ENCODE measurements around the gene MRPL28. TPM values are rescaled to one million over a fixed set of nuclear protein-coding genes. Genes with fewer than 3 reads are reported as not detected.

The MRPL28 gene
- total RNA-seq, 4 donors from 2014 or later = 45.1 to 79.5 (median 65.3) TPM

DNA sequence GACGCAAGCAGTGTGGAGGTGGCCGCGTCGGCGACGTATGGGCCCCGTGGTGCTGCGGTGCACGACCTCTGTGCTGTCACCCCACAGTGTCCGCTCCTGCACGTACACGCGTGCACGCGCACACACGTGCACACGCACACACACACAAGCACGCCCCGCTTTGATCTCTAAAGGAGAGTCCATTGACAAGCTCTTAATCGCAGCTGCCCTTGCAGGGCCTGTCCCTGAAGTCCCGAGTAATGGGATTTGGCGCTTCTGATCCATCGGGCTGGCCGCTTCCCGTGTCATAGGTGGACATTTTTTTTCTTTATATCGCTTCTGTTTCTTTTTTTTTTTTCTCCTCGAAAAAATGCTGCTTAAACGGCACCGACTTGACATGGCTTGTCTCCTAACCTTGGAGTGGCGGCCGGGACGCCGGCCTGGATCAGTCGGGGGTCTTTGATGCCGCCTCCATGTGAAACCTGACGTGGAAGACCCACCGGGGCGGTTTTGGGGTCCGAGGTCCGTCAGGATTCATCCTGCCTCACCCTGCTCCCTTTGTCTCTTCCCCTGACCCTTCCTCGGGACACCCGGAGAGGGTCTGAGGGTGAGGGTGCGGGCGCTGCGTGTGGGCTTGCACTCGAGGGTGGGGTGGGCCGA lies 9.5 kb downstream of the MRPL28 start:
- WGBS, 2 donors = 91 to 93% methylated on average over 42 to 47 of the region's 47 CpGs
- H3K36me3 ChIP-seq = no peaks in the 10 kb centered on the region
- no peak for DNase-seq (ENCODE audit: low spot score in 2 of 2)
- peaks cover 0 to 23% of the 10 kb centered on the region in 2 donors for H3K27me3 ChIP-seq
- TF ChIP-seq EP300 (IDR thresholded peaks at IDR 0.05) = no peak
- TF ChIP-seq CTCF (IDR thresholded peaks at IDR 0.05) = no peak
- TF ChIP-seq POLR2A (IDR thresholded peaks at IDR 0.05) = no peak
- peaks cover 0 to 3% (median 2%) of the 10 kb centered on the region in 4 donors for H3K4me1 ChIP-seq
- H3K9me3 ChIP-seq = no peaks in the 10 kb centered on the region
- no peak overlapping the region for H3K4me3 ChIP-seq
- H3K27ac ChIP-seq = no peak overlapping the region

DNA sequence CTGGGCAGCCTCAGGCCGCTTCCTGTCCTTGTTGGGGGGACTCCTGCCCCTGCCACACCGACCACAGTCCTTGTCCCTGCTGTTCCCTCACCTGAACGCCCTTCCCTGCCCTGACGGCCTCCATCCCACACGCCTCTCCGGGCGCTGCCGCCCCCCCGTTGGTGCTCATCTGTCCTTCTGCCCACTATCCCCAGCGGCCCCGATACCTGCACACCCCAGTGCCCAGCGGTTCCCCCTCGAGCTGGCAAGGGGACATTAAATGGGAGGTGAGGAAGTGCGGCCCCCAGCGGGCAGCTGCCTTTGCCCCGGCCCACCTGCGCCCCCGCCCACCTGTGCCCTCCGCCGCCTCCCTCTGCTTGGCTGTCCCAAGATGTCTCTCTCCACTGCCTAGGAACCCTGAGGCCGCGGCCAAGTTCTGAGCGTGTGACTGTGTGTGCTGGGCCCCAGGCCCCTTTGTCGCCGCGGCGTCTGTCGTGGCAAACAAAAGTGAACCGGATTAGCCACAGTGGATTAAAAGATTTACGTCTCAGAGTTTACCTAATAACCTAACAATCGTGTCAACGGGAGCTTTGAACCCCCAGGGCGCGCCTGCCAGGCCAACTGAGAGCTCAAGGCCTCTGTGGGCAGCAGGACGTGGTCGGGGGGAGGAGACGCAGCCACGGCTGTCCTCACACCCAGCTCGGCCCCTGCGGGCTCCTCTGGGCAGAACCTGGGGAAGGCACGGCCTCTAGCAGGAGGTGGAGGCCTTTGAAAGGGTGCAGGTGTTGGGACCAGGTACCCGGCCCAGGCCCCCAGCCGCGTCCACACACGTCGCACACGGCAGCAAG lies 10.3 kb downstream of the MRPL28 start:
- Histone ChIP-seq H3K36me3 (no peaks in the 10 kb centered on the region), H3K4me1 (peaks cover 0 to 3% (median 2%) of the 10 kb centered on the region in 4 donors), H3K4me3 (no peak overlapping the region), H3K9me3 (no peaks in the 10 kb centered on the region), H3K27me3 (peaks cover 0 to 23% of the 10 kb centered on the region in 2 donors), H3K27ac (no peak overlapping the region)
- TF ChIP-seq CTCF (IDR thresholded peaks at IDR 0.05) (no peak), POLR2A (IDR thresholded peaks at IDR 0.05) (no peak), EP300 (IDR thresholded peaks at IDR 0.05) (no peak)
- WGBS, 2 donors = 87 to 90% methylated on average over 46 to 47 of the region's 47 CpGs
- DNase-seq (ENCODE audit: low spot score in 2 of 2) = no peak

DNA sequence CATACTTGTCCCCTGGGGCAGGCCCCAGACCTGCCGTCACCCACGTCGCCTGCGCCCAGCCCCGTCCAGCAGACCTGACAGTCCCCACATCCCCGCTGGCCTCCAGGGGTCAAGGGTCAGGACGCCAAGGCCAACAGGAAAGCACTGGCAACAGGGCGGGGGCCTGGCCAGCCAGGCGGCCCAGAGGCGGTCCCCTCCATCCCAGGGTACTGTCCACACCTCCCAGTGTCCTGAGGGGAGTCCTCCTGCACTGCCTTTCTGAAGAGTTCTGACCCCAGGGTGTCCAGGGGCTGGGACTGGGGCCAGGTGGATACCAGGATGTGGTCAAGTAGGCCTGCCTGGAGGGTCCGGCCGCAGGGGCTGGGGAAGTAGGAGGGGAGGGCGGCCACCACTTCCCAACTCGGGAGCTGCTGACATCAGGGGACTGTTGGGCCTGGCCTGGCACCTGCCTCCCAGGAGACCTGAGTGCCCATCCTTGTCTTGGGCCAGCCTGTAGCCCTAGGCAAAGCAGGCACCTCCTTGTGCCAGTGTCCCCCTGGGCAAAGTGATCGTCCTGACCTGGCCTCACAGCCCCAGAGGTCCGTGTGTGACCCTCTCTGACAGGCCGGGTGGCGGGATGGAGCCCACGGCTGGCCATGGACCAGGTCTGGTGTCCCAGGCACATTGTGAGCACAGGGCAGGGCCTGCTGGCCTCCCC lies 11.1 kb downstream of the MRPL28 start:
- 60 to 62% methylated on average over 10 to 14 of the region's 19 CpGs for WGBS, 2 donors
- no peak for DNase-seq (ENCODE audit: low spot score in 2 of 2)
- no peak for TF ChIP-seq POLR2A (IDR thresholded peaks at IDR 0.05)
- no peak for TF ChIP-seq CTCF (IDR thresholded peaks at IDR 0.05)
- peaks cover 0 to 16% of the 10 kb centered on the region in 2 donors for H3K27me3 ChIP-seq
- H3K36me3 ChIP-seq = no peaks in the 10 kb centered on the region
- no peak overlapping the region for H3K4me3 ChIP-seq
- H3K9me3 ChIP-seq = no peaks in the 10 kb centered on the region
- peaks cover 0 to 3% (median 2%) of the 10 kb centered on the region in 4 donors for H3K4me1 ChIP-seq
- no peak overlapping the region for H3K27ac ChIP-seq

DNA sequence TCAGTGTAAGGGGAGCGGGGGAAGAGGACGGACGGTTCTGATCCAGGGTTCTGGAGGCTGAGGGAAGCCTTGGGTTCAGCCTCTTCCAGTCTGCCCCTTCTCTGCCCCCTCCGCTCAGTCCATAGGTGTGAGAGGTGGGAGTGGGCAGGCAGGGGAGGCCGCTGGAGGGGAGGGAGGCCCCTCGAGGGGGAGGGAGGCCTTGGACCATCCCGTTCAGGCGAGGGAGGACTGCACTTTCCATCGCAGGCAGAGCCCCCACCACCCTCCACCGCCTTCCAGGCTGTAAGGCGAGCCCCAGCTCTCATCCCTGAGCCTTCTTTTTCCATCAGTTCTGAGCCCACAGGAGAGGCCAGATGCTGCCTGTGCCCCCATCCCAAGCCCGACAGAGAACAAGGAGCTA lies 13.6 kb downstream of the MRPL28 start:
- H3K4me1 ChIP-seq = peaks cover 0 to 7% (median 3%) of the 10 kb centered on the region in 4 donors
- WGBS, 2 donors = 62 to 71% methylated on average over 5 to 12 of the region's 12 CpGs
- no peaks in the 10 kb centered on the region for H3K27me3 ChIP-seq
- DNase-seq (ENCODE audit: low spot score in 2 of 2) = no peak
- no peaks in the 10 kb centered on the region for H3K9me3 ChIP-seq
- no peaks in the 10 kb centered on the region for H3K36me3 ChIP-seq
- no peak overlapping the region for H3K4me3 ChIP-seq
- no peak for TF ChIP-seq POLR2A (IDR thresholded peaks at IDR 0.05)
- no peak for TF ChIP-seq CTCF (IDR thresholded peaks at IDR 0.05)
- no peak for TF ChIP-seq EP300 (IDR thresholded peaks at IDR 0.05)
- H3K27ac ChIP-seq = no peak overlapping the region

Measured in tibial nerve (tissue), 4 donors.